ENCODE data around the gene RTN4.

Gene RTN4

GRCh38 chr2:55033076-55033742 lies 17.0 kb downstream of the RTN4 start:
- peaks cover 27% of the 10 kb centered on the region for H3K4me1 ChIP-seq (ENCODE audit: insufficient read depth, low read length)
- H3K9ac ChIP-seq (ENCODE audit: low read depth, low read length), result no peak overlapping the region
- no peaks in the 10 kb centered on the region for H3K9me3 ChIP-seq (ENCODE audit: control insufficient read depth, insufficient read depth, low read length)
- no peaks in the 10 kb centered on the region for H3K36me3 ChIP-seq (ENCODE audit: insufficient read depth, low read length)

GRCh38 chr2:55031505-55031904 lies 18.7 kb downstream of the RTN4 start:
- Histone ChIP-seq H3K36me3 (ENCODE audit: insufficient read depth, low read length) (no peaks in the 10 kb centered on the region), H3K9ac (ENCODE audit: low read depth, low read length) (no peak overlapping the region), H3K9me3 (ENCODE audit: control insufficient read depth, insufficient read depth, low read length) (no peaks in the 10 kb centered on the region), H3K4me1 (ENCODE audit: insufficient read depth, low read length) (peaks cover 43% of the 10 kb centered on the region)

GRCh38 chr2:55030766-55031165 lies 19.5 kb downstream of the RTN4 start:
- H3K9ac ChIP-seq (ENCODE audit: low read depth, low read length), result no peak overlapping the region
- H3K4me1 ChIP-seq (ENCODE audit: insufficient read depth, low read length), result peaks cover 50% of the 10 kb centered on the region
- no peaks in the 10 kb centered on the region for H3K9me3 ChIP-seq (ENCODE audit: control insufficient read depth, insufficient read depth, low read length)
- peaks cover 2% of the 10 kb centered on the region; the same call in 1 of the 2 replicates for H3K36me3 ChIP-seq (ENCODE audit: insufficient read depth, low read length)

GRCh38 chr2:55029098-55029497 lies 21.2 kb downstream of the RTN4 start:
- no peaks in the 10 kb centered on the region for H3K9me3 ChIP-seq (ENCODE audit: control insufficient read depth, insufficient read depth, low read length)
- H3K36me3 ChIP-seq (ENCODE audit: insufficient read depth, low read length), result peaks cover 7% of the 10 kb centered on the region; the same call in 1 of the 2 replicates
- H3K9ac ChIP-seq (ENCODE audit: low read depth, low read length), result no peak overlapping the region
- H3K4me1 ChIP-seq (ENCODE audit: insufficient read depth, low read length), result peaks cover 61% of the 10 kb centered on the region

- H3K9me3 ChIP-seq (ENCODE audit: control insufficient read depth, insufficient read depth, low read length), result no peaks in the 10 kb centered on the region
- H3K4me1 ChIP-seq (ENCODE audit: insufficient read depth, low read length), result peaks cover 74% of the 10 kb centered on the region
- H3K36me3 ChIP-seq (ENCODE audit: insufficient read depth, low read length), result peaks cover 7% of the 10 kb centered on the region; the same call in 1 of the 2 replicates
- H3K9ac ChIP-seq (ENCODE audit: low read depth, low read length), result no peak overlapping the region
These were observed 23.0 kb downstream of the RTN4 start for GRCh38 chr2:55027226-55027625.

GRCh38 chr2:55026202-55026601 lies 24.0 kb downstream of the RTN4 start:
- Histone ChIP-seq H3K9me3 (ENCODE audit: control insufficient read depth, insufficient read depth, low read length) (no peaks in the 10 kb centered on the region), H3K36me3 (ENCODE audit: insufficient read depth, low read length) (peaks cover 7% of the 10 kb centered on the region; the same call in 1 of the 2 replicates), H3K9ac (ENCODE audit: low read depth, low read length) (no peak overlapping the region), H3K4me1 (ENCODE audit: insufficient read depth, low read length) (peaks cover 72% of the 10 kb centered on the region)

GRCh38 chr2:55025627-55026026 lies 24.6 kb downstream of the RTN4 start:
- peaks cover 71% of the 10 kb centered on the region for H3K4me1 ChIP-seq (ENCODE audit: insufficient read depth, low read length)
- H3K36me3 ChIP-seq (ENCODE audit: insufficient read depth, low read length), result peaks cover 7% of the 10 kb centered on the region; the same call in 1 of the 2 replicates
- no peak overlapping the region for H3K9ac ChIP-seq (ENCODE audit: low read depth, low read length)
- H3K9me3 ChIP-seq (ENCODE audit: control insufficient read depth, insufficient read depth, low read length), result no peaks in the 10 kb centered on the region

GRCh38 chr2:55025082-55025481 lies 25.2 kb downstream of the RTN4 start:
- Histone ChIP-seq H3K4me1 (ENCODE audit: insufficient read depth, low read length) (peaks cover 71% of the 10 kb centered on the region), H3K9me3 (ENCODE audit: control insufficient read depth, insufficient read depth, low read length) (no peaks in the 10 kb centered on the region), H3K9ac (ENCODE audit: low read depth, low read length) (no peak overlapping the region), H3K36me3 (ENCODE audit: insufficient read depth, low read length) (peaks cover 7% of the 10 kb centered on the region; the same call in 1 of the 2 replicates)

- H3K9me3 ChIP-seq (ENCODE audit: control insufficient read depth, insufficient read depth, low read length), result no peaks in the 10 kb centered on the region
- no peak overlapping the region for H3K9ac ChIP-seq (ENCODE audit: low read depth, low read length)
- peaks cover 73% of the 10 kb centered on the region for H3K4me1 ChIP-seq (ENCODE audit: insufficient read depth, low read length)
- peaks cover 7% of the 10 kb centered on the region; the same call in 1 of the 2 replicates for H3K36me3 ChIP-seq (ENCODE audit: insufficient read depth, low read length)
These were observed 27.8 kb downstream of the RTN4 start for GRCh38 chr2:55022476-55022875.

- H3K9me3 ChIP-seq (ENCODE audit: control insufficient read depth, insufficient read depth, low read length), result no peaks in the 10 kb centered on the region
- H3K9ac ChIP-seq (ENCODE audit: low read depth, low read length), result no peak overlapping the region
- no peaks in the 10 kb centered on the region for H3K36me3 ChIP-seq (ENCODE audit: insufficient read depth, low read length)
- H3K4me1 ChIP-seq (ENCODE audit: insufficient read depth, low read length), result peaks cover 54% of the 10 kb centered on the region
These were observed 30.6 kb downstream of the RTN4 start for GRCh38 chr2:55019526-55020258.

- H3K9ac ChIP-seq (ENCODE audit: low read depth, low read length), result no peak overlapping the region
These were observed 31.6 kb downstream of the RTN4 start for GRCh38 chr2:55018619-55019018.

GRCh38 chr2:55017880-55018279 lies 32.4 kb downstream of the RTN4 start:
- H3K4me1 ChIP-seq (ENCODE audit: insufficient read depth, low read length), result peaks cover 49% of the 10 kb centered on the region
- no peaks in the 10 kb centered on the region for H3K9me3 ChIP-seq (ENCODE audit: control insufficient read depth, insufficient read depth, low read length)
- no peaks in the 10 kb centered on the region for H3K36me3 ChIP-seq (ENCODE audit: insufficient read depth, low read length)
- no peak overlapping the region for H3K9ac ChIP-seq (ENCODE audit: low read depth, low read length)

More at GRCh38 chr2:55018619-55019018, 31.6 kb downstream of the RTN4 start:
- Histone ChIP-seq H3K4me1 (ENCODE audit: insufficient read depth, low read length) (peaks cover 50% of the 10 kb centered on the region), H3K36me3 (ENCODE audit: insufficient read depth, low read length) (no peaks in the 10 kb centered on the region), H3K9me3 (ENCODE audit: control insufficient read depth, insufficient read depth, low read length) (no peaks in the 10 kb centered on the region)

- no peaks in the 10 kb centered on the region for H3K36me3 ChIP-seq (ENCODE audit: insufficient read depth, low read length)
- peaks cover 45% of the 10 kb centered on the region for H3K4me1 ChIP-seq (ENCODE audit: insufficient read depth, low read length)
- no peak overlapping the region for H3K9ac ChIP-seq (ENCODE audit: low read depth, low read length)
These were observed 32.8 kb downstream of the RTN4 start for GRCh38 chr2:55017428-55017827.

GRCh38 chr2:55014962-55015939 lies 35.0 kb downstream of the RTN4 start:
- no peaks in the 10 kb centered on the region for H3K9me3 ChIP-seq (ENCODE audit: control insufficient read depth, insufficient read depth, low read length)
- H3K36me3 ChIP-seq (ENCODE audit: insufficient read depth, low read length), result no peaks in the 10 kb centered on the region
- H3K4me1 ChIP-seq (ENCODE audit: insufficient read depth, low read length), result peaks cover 47% of the 10 kb centered on the region
- H3K9ac ChIP-seq (ENCODE audit: low read depth, low read length), result no peak overlapping the region

More at GRCh38 chr2:55017428-55017827, 32.8 kb downstream of the RTN4 start:
- no peaks in the 10 kb centered on the region for H3K9me3 ChIP-seq (ENCODE audit: control insufficient read depth, insufficient read depth, low read length)

All from ES-I3 (cell line).